ENCODE results near the gene HELB.

Gene HELB

DNA sequence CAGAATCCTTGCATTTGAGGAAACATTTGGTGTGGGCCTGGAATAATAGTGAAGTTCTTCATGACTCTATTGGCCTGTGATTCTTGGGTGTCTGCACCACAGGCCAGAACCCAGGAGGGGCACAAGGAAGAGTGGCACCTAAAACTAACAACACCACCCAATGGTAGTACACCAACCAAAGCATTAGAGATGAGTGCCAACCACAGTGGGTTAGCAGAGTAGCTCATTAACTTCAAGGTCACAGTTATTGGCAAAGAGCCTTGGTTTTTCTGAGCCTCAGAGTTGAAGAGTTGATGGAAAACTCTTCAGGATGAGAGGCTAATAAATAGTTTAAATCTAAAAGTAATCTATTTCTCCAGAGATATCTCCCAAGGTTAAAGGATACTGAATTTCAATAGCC lies 57.0 kb downstream of the HELB start:
- DNase-seq (ENCODE audit: low read depth in 4 of 4, low spot score in 1 of 4), result no peak

DNA sequence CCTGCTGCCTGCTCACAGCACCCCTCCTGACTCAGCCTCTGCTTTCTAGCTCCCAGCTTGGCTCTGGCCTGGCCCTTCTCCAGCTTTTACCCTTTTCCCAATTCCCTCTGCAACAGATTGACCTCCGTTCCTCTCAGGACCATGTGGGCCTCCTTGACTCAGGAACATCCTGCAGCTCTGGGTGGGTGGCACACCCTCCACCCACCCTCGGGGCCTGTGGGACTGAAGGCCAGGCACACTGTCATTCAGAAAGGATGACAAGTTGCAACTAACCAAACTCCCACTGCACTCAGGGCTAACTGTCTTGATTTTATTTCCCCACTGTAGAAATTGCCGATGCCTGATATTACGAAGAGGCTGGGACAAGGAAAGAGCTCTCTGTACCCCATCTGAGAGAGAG lies 59.4 kb downstream of the HELB start:
- no peak for DNase-seq (ENCODE audit: low read depth in 4 of 4, low spot score in 1 of 4)

DNA sequence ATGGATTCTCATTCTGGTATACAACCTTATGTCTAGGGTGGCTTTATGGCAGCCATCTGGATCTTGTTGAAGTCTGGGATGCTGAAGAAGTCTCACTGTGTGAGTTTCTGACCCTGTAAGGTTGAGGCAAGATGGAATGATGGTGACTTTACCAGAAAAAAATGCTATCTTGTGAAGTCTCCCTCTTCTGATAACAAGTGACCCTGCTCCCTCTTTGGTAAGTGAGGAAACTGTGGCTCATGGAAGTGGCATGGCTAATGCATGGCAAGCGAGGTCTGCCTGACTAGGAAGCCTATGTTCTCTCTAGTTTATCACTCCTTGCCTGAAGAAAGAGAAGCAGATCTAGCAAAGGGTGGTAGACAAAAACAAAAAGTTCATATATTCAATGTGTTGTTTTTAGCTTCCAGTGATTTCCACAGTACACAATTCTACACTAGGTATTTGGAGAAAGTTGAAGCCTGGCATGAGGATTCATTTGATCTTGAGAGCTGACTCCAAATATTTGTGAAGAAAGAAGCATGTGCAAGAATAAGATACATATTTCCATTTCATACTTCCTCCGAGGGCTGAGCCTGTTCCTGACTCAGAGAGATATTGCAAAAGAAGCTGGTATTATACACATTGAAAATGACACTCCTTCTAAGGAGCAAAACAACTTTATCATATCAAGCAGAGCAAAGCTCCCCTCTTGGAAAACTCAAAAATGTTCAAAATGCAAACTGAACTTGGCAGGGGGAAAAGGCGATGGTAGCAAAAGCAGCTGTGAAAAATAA lies 63.6 kb downstream of the HELB start:
- DNase-seq (ENCODE audit: low read depth in 4 of 4, low spot score in 1 of 4), result no peak

DNA sequence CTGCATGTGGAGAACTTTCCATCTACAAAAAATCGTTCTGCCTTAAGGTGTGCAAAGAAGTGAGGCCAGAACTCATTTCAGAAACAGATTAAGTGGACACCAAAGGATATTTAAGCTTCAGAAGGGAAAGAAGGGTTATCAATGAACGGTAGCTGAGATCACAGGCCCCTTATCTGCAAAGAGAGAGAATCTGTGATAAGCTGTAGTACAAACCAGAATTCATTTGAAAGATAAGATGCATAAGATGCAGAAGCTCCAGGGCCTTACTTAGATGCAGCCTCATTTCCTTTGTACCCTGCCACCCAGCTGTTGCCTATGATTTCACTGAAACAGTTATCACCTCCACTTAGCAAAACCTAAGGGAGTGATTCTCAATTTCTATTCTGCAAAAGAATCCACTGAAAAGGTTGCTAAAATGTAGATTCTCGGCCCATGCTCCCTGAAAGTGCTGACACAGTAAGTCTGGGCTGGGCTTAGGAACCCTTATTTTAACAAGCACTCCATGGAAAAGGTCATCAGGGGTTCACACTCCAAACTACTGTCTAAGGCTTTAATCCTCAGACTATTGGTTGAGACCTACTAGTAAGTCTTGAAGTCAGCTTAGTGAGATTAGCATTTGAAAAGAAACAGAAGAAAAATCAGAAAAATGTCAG lies 64.8 kb downstream of the HELB start:
- no peak for DNase-seq (ENCODE audit: low read depth in 4 of 4, low spot score in 1 of 4)

DNA sequence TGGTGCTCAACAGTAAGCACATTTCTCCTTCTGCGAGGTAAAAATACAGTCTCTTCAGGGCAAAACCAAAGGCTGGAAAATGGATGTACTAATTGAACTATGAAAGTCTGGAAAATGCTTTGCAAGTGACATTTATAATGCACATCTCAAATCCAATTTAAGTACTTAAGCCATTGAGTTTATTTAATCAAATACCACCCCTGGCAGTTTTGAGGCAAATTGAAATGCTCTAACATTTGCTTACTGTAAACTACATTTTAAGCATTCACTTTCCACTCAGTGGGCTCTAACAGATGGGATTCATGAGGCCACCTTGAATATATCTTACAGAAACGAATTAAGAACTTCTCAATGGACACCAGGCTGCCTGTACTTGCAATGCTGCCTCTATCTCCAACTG lies 69.7 kb downstream of the HELB start:
- DNase-seq (ENCODE audit: low read depth in 4 of 4, low spot score in 1 of 4), result no peak

DNA sequence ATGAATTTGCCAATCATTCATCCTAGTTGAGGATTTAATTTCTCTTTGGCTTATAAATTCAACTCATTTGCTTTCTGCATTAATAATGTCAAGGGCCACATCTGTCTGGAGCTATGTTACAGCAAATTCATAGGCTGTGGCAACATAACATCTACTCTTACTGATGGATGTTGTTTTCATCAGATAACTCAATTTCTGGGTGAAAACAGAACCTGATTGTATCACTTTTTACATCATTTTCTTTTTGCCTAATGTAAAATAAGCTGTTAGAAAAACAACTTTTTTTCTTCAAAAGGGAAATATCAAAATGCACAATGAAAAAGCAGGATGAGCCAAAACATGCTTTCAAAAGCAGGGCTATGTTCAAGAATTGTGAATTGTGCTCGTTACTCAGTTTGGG lies 73.3 kb downstream of the HELB start:
- DNase-seq (ENCODE audit: low read depth in 4 of 4, low spot score in 1 of 4), result no peak

DNA sequence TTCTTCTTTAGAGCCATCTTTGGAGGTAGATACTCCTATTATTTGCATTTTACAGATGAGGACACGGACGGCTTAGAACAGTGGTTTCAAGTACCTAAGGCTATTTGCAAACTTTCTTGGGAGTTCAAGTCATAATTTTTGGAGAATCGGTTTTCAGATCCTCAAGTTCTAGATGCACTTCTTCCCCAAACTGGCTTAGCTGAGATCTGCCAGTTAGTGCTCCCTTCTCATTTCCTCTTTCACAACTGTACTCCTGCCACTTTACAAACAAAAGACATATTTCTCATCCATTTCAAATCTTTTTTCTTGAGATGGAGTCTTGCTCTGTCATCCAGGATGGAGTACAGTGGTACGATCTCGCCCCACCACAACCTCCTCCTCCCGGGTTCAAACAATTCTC lies 77.3 kb downstream of the HELB start:
- no peak for DNase-seq (ENCODE audit: low read depth in 4 of 4, low spot score in 1 of 4)

DNA sequence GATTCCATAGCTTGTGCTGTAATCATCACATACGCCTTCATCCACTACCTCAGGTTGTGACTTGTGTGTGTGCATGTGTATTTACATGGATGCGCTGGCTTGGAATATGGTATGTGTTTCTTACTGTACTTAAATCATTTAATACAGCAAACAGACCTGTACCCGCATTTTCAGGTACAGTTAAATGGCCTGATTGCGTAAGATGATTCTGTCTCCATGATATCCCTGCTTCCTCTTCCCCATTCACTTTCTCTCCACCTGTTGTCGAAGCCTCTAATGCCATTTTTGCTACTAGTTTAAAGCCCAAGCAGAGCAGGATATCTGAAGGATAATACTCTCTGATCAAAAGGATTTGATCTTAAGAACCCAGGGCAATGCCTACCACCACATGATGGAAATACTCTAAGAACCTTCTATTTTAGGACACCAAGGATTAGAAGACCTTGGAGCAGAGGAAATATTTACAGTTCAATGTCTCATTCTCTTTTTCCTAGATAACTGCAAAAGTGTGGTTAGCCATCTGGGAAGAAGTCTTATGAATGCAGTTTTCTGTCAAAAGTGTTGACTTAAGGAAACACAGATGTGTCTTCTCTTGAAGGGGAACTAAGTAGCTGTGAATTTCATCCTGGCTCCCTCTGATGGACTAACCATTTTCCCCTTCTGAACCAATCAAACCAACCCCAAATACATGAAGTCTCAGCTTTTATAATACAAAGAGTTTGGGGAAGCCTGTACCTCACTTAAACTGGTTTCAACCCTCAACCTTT lies 78.7 kb downstream of the HELB start:
- DNase-seq (ENCODE audit: low read depth in 4 of 4, low spot score in 1 of 4), result no peak

DNA sequence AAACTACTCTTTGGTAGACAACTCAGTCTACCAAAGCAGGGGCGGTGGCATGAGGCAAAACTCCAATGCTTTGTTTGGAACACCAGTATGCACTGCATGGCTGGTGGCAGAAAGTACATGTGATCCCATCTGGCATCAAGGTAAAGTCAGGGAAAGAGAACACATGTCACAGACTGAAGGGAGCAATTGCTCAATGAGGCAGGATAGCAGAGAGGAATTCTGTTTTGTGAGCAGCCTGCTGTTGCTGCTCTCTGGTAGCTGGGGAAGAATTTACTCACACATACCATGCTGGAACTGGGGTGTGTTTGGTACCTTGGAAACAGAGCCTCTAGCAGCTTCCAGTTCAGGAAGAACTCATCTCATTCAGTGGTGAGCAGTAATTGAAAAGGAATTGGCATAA lies 84.8 kb downstream of the HELB start:
- no peak for DNase-seq (ENCODE audit: low read depth in 4 of 4, low spot score in 1 of 4)
